VCaP (cell line): ENCODE data around the gene MYZAP.
"Not testable (repeated sequence)": the region's sequence is repeated elsewhere in the genome, so short reads cannot be mapped to it uniquely, and the experiment has no call there.

Experiments
- H3K27ac ChIP-seq: fragments of 450-650 bp; 2 replicates; pipeline ENCODE4 v1.5.1; 2017
- TF ChIP-seq, protein P1 (sequence below): fragments of 450-650 bp; conservative IDR thresholded peaks from 2 replicates; pipeline ENCODE4 v1.5.1; 2017; ENCODE audit warnings: mild to moderate bottlenecking, moderate library complexity

MYZAP gene

DNA sequence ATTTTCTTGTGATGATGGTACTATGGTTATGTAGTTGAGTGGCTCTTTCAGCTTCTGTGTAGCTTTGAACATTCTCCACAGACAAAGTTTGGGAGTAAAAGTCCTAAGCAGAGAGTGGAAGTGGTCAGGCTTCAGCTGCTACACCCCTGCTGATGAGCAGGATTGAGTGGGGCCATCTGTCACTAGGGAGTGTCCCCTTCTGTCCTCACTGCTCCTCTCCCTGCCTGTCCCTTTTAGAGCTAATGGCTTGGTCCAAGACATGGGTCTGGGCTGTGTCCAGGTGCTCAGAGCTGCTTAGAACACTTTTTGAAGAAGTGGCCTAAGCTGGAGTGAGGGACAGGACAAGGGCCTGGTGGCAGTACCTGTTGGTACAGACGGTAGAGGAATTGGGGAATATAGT lies 15.1 kb downstream of the MYZAP start:
- H3K27ac ChIP-seq: no peak overlapping the region
- TF ChIP-seq, protein P1, sequence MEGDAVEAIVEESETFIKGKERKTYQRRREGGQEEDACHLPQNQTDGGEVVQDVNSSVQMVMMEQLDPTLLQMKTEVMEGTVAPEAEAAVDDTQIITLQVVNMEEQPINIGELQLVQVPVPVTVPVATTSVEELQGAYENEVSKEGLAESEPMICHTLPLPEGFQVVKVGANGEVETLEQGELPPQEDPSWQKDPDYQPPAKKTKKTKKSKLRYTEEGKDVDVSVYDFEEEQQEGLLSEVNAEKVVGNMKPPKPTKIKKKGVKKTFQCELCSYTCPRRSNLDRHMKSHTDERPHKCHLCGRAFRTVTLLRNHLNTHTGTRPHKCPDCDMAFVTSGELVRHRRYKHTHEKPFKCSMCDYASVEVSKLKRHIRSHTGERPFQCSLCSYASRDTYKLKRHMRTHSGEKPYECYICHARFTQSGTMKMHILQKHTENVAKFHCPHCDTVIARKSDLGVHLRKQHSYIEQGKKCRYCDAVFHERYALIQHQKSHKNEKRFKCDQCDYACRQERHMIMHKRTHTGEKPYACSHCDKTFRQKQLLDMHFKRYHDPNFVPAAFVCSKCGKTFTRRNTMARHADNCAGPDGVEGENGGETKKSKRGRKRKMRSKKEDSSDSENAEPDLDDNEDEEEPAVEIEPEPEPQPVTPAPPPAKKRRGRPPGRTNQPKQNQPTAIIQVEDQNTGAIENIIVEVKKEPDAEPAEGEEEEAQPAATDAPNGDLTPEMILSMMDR: no peak

DNA sequence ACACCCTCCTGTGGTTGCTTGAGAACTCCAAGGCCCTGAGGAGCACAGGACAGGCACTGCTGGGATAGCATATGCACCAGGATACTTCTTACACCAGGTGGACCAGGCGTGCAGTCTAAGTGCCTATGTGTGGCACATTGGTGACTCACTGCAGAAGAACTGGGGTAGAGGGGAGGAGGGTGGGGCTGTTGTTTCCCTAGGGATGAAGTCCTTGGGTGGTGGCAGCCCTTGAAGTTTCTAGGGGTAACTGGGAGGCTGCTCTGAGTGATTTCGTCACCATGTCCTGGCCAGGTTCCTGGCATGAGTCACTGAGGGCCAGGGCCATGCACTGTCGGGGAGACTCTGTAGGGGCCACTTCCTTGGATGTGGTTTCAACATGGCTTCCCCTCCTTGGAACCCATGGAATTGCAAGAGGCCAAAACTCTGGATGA lies 15.9 kb downstream of the MYZAP start:
- TF ChIP-seq, protein P1: no peak
- H3K27ac ChIP-seq: no peak overlapping the region

DNA sequence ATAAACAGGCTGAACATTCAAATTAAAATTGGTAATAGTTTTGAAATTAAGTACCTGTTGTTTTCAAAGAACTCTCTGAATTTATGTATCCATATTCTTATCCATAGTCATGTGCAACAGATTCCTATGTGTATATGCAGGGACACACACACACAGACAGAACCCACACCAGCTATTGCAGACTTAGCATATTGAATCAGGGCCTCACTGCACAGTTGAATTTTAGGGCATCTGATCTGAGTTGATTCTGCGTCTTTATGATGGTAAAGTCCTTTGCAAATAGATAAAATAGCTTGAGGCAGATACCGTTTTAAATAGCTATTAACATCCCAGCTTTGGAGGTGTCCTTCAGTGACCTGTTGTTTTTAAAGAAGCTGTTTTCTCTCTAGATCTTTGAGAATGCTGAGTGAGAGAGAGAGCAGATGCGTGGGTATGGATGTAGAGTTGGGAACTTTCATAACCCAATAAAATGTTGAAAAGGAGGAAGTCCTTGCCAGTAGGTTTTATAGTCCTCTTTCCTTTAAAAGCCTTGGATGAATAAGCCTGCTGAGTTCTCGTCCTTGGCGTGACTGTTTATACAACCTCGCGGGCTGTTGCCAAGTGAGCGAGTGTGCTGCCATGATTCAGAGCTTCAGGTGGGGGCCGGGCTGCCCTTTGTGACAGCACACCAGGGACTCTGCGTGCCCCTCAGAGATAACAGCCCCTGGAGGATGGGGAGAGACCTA lies 18.3 kb downstream of the MYZAP start:
- TF ChIP-seq, protein P1: no peak
- peak overlapping the region; percentile 67 for H3K27ac ChIP-seq

DNA sequence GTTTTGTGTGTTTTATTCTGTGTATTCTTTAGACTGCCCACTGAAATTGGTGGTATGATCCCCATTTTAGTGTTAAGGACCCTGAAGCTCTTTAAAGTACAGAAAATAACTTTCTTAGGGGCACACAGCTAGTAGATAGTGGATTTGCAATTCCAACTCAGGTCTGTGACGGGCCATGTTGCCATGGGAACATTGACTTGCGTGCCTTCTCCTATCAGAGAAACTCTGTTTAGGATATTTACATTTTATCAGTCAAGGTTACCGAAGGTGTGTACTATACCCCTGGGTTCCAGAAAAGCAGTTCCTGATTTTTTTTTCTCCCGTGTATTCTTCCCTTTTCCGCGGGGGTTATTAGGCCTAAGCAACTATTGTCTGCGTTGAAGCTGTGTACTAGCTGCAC lies 19.4 kb downstream of the MYZAP start:
- H3K27ac ChIP-seq: peak overlapping the region; percentile 67
- TF ChIP-seq, protein P1: no peak

DNA sequence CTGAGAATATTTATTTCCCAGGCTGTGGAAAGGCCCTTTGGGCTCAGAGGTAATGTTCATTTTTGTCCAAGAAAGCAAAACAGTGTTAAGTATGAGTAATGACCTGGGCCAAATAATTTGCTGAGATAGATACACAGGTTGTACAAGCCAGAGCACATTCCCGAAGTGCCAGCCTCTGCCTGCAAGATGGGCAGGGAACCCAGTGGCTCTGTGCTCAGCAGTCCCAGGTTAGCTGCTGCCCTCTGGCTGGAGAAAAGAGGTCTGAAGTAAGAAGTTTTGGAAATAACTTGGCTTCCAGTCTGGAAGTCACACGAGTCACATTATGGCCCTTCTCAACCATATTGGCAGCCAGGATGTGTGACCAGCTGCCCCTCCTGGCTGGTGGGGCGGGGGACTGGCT lies 20.2 kb downstream of the MYZAP start:
- TF ChIP-seq, protein P1: peak; percentile 75

DNA sequence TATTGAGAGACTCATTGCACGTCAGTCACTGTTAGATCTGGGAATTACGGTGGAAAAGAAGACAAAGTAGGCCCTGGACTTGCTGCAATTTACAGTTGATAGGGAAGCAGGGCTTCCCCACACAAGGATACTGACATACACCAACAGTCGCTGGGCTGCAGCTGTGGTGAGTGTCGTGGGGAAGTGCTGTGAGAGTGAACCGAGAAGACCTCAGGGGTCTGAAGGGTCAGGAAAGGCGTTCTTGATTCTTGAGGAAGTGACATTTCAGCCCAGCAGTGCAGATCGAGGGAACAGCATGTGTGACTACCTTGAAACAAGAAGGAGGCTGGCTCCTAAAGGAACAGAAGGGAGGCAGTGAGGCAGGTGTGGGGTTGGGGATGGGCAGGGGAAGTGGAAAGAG lies 22.5 kb downstream of the MYZAP start:
- TF ChIP-seq, protein P1: no peak
- no peak overlapping the region for H3K27ac ChIP-seq

More for the DNA sequence above, 20.2 kb downstream of the MYZAP start:
- H3K27ac ChIP-seq: peak overlapping the region; percentile 67

DNA sequence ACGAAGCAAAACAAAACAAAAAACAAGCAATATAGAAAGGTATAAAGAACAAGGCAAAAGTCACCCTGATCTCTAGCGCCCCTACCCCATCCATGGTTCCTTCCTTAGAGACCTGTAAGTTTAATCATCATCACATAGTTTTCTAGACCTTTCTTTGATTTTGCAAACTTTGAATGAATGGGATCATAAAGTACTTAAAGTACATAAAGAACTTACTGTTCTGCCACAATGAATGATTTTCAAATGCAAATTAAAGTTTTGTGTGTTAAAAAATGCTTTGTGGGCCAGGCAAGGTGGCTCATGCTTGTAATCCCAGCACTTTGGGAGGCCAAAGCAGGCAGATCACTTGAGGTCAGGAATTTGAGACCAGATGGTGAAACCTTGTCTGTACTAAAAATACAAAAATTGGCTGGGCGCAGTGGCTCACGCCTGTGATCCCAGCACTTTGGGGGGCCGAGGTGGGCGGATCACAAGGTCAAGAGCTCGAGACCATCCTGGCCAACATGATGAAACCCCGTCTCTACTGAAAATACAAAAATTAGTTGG lies 24.3 kb downstream of the MYZAP start:
- not testable (repeated sequence) for H3K27ac ChIP-seq

DNA sequence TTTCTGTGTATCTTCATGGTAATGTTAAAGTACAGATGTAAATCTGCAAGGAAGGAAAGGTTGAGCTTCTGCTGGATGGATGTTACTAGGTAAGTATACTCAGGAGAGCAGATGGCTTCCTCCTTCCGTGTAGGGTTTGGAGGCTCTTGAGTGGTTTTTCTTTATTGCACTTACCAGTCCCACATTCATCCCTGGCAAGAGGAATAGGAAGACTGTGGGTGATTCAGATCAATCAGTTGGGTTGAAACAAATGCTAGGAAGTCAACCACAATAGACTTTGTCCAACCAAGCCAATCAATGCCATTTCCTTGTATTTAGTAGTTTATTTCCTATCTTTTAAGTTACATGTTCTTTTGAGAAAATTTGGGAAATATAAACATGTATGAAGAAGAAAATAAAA lies 26.6 kb downstream of the MYZAP start:
- TF ChIP-seq, protein P1: no peak

More for the DNA sequence above, 26.6 kb downstream of the MYZAP start:
- no peak overlapping the region for H3K27ac ChIP-seq
